A673 (cell line): ENCODE data around the gene DSCAM.

ENCODE experiments used
- EZH2 ChIP-seq: fragments of 200-600 bp; sonication (generic); IDR thresholded peaks from 2 replicates; pipeline ENCODE4 v1.6.1; 2017; ENCODE audit warnings: borderline replicate concordance, low read depth, mild to moderate bottlenecking, mixed read lengths, antibody characterized with exemption, low read length; ENCODE audit not compliant: poor library complexity, severe bottlenecking
- TF ChIP-seq, protein P1 (sequence below): fragments of 300-800, 200-600 bp; sonication (generic); conservative IDR thresholded peaks from 2 replicates; pipeline ENCODE4 v1.5.1; 2017; ENCODE audit warnings: low read depth, mild to moderate bottlenecking, antibody characterized with exemption, low read length, moderate library complexity, mixed read lengths

DNA sequence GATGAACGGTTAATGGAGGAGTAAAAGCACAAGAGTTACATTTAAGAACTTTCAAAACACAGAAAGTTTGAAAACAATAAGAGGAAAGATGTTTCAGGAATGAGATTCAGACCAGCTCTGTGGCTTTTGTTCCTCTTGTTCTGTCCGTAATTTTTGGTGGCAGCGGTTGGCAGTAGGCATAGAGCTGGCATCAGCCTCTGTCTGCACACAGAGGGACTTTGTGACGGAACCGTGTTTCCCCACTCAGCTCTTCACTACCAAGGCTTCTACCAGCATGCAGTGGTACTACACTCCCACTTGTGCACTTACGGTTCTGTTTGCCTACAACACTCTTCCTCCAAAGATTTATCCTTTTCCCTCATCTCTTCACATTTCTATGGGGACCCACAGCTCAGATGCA lies 212.8 kb downstream of the DSCAM start:
- TF ChIP-seq, protein P1, sequence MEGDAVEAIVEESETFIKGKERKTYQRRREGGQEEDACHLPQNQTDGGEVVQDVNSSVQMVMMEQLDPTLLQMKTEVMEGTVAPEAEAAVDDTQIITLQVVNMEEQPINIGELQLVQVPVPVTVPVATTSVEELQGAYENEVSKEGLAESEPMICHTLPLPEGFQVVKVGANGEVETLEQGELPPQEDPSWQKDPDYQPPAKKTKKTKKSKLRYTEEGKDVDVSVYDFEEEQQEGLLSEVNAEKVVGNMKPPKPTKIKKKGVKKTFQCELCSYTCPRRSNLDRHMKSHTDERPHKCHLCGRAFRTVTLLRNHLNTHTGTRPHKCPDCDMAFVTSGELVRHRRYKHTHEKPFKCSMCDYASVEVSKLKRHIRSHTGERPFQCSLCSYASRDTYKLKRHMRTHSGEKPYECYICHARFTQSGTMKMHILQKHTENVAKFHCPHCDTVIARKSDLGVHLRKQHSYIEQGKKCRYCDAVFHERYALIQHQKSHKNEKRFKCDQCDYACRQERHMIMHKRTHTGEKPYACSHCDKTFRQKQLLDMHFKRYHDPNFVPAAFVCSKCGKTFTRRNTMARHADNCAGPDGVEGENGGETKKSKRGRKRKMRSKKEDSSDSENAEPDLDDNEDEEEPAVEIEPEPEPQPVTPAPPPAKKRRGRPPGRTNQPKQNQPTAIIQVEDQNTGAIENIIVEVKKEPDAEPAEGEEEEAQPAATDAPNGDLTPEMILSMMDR = no peak
- no peak for TF ChIP-seq EZH2
